ENCODE measurements around the gene UBE4B.

DNA sequence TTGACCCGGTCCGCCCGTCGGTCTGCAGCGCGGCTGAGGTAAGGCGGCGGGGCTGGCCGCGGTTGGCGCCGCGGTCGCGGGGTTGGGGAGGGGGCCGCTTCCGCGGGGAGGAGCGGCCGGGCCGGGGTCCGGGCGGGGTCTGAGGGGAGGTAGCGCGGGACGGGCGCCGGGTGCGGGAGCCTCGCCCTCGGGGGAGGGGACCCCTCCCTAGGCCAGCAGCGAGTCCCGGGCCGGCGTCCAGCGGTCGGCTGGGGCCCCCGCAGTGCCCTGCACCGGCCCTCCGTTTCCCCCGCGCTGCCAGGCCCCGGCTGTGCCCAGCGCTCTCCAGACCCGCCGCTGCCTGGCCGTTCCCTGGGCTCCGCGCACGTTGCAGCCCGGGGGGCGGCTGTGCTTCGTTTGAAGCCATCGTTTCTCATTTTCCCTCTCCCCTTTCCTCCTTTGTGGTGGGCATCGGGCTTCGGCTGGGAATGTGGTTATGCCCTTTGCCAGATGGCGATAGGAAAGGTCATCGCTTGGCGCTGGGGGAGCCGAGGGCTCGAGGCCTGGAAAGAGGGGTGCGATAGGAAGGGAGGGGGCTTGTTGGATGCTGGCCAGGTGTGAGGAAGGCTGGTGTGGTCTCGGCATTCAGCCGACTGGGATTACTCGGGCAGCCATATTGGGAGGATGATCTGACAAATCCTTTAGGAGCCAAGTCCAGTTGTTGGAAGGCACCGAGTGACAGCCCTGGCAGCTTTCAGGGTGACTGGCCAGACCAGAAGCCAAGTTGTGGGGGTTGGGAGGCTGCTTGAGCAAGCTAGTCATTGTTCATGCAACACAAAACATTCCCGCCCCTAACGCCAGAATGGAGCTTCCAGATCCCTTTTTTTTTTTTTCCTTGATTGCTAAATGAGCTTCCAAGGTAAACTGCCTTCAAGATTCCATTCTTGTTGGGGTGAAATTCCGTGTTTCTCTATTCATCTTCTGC lies 178.4 kb downstream of the UBE4B start:
- TF ChIP-seq, protein P1, sequence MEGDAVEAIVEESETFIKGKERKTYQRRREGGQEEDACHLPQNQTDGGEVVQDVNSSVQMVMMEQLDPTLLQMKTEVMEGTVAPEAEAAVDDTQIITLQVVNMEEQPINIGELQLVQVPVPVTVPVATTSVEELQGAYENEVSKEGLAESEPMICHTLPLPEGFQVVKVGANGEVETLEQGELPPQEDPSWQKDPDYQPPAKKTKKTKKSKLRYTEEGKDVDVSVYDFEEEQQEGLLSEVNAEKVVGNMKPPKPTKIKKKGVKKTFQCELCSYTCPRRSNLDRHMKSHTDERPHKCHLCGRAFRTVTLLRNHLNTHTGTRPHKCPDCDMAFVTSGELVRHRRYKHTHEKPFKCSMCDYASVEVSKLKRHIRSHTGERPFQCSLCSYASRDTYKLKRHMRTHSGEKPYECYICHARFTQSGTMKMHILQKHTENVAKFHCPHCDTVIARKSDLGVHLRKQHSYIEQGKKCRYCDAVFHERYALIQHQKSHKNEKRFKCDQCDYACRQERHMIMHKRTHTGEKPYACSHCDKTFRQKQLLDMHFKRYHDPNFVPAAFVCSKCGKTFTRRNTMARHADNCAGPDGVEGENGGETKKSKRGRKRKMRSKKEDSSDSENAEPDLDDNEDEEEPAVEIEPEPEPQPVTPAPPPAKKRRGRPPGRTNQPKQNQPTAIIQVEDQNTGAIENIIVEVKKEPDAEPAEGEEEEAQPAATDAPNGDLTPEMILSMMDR (IDR thresholded peaks at IDR 0.05; ENCODE audit: low read depth, low read length), result no peak
- TF ChIP-seq EZH2phosphoT487 (IDR thresholded peaks at IDR 0.05; ENCODE audit: low read depth), result no peak

Data from OCI-LY3 (cell line).